ENCODE measurements around the gene ATP5MC2. TPM values are rescaled to one million over a fixed set of nuclear protein-coding genes. Genes with fewer than 3 reads are reported as not detected.
A peak's percentile ranks its signal among the peaks of the same experiment; 100 is the strongest.
"Not testable (repeated sequence)": the region's sequence is repeated elsewhere in the genome, so short reads cannot be mapped to it uniquely, and the experiment has no call there.

Gene ATP5MC2
- 100 to 1,000 TPM; 211 to 232 TPM for total RNA-seq
- 80.7 to 88.2 reads per million in 2 donors for total RNA-seq

DNA sequence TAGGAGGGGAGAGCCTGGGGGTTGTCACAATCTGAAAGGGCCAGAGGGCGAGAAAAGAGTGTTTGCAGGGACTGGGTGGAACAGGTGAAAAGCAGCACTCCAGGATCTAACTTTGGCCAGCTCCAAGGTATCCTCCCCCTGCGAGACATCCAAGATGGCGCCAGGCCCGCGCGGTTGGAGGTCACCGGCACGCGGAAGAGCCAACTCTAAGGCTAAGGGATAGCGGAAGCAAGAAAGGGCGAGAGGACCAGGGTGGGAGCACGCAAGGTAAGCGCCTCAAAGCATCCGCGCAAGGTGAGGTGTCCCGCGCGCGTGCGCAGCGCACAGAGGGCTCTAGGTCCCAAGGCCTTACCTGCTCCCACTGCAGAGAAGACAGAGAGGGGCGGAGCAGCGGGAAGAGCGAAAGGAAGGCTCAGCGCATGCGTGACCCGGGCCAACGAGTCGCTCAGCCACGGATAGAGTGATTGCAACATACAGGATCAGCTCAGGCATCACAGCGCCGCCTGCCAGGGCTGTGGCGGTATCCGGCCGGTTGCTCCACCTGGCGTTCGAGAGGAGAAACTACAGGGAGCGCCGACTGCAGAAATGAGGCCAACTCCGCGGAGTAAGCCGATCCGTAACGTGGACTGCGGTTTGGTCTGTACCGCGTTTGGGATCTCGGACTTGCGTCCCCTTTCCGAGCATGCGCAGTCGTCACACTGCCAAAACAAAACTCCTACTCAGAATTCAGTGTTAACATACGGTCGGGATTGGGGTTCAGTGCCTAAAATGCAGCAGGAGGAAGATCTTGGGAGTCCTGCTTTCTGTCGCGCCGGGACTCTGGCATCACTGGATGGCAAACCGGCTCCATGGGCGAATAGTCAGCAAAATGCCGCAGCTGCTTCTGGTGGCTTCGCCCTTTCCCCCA lies at the start of gene ATP5MC2:
TSS of gene ATP5MC2 (minus strand) at position 383 of the 907 bp plus-strand sequence. CDS start 3,469 bp downstream, outside the sequence.
- H3K9me3 ChIP-seq (ENCODE audit: control insufficient read depth, low read length, poor library complexity, severe bottlenecking) = no peaks in the 10 kb centered on the region
- DNase-seq (peak; percentile 94 to 97 (median 95)), ATAC-seq (peak; percentile 92)
- H3K4me3 Mint-ChIP-seq = peak within 1 kb of the TSS; percentile 94
- H3K36me3 Mint-ChIP-seq (ENCODE audit: low read depth) = peaks cover 6% of the 10 kb centered on the region
- H3K27me3 Mint-ChIP-seq = peaks cover 25% of the 10 kb centered on the region
- peak within 1 kb of the TSS; percentile 94 for H3K27ac Mint-ChIP-seq
- peaks cover 21% of the 10 kb centered on the region for H3K4me1 Mint-ChIP-seq

DNA sequence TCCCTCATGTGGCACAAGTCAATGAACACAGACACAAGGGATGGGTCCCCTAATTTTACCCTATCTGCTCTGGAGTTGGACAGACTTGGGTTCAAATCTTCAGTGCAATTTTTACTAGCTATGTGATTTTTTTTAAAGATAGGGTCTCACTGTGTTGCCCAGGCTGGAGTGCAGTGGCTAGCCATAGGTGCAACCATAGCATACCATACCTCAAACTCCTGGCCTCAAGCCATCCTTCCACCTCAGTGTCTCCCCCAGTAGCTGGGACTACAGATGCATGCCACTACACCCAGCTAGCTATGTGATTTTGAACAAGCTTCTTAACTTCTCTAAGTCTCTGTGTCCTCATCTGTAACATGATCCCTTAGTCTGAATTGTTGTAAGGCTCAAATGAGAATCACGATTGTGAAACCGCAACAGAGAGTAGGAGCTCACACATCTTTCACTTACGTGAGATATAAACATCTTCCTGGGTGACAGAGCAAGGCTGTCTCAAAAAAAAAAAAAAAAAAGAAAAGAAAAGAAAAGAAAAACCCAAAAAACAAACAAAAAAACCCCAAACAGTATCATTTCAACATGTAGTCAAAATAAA lies 46.7 kb upstream of the ATP5MC2 start:
- H3K4me3 Mint-ChIP-seq = no peak overlapping the region
- peaks cover 16% of the 10 kb centered on the region for H3K4me1 Mint-ChIP-seq
- peak overlapping the region; percentile 69 for H3K27ac Mint-ChIP-seq
- H3K27me3 Mint-ChIP-seq = no peaks in the 10 kb centered on the region
- H3K36me3 Mint-ChIP-seq (ENCODE audit: low read depth) = peaks cover 14% of the 10 kb centered on the region
- ATAC-seq (no peak), DNase-seq (no peak)
- H3K9me3 ChIP-seq (ENCODE audit: control insufficient read depth, low read length, poor library complexity, severe bottlenecking) = no peaks in the 10 kb centered on the region

DNA sequence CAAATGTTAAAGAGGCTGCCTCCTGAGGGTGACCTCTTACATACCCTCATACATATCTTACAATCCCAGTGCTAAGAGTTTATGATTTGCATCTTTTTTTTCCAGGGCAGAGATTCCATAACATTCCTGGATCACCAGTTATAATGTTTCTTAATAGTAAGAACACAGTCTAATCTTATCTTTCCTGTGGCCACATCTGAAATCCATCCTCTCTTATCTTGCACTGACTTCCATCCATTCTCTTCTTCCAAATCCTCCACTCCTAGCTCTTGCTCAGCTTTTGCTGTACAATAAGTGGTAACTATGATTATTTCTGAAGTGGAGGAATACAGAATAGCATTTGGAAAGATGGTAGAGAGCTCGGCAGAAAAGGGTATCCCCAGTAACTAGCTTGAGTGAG lies 45.1 kb upstream of the ATP5MC2 start:
- no peak overlapping the region for H3K4me3 Mint-ChIP-seq
- ATAC-seq = no peak
- DNase-seq = no peak
- no peaks in the 10 kb centered on the region for H3K9me3 ChIP-seq (ENCODE audit: control insufficient read depth, low read length, poor library complexity, severe bottlenecking)
- no peaks in the 10 kb centered on the region for H3K27me3 Mint-ChIP-seq
- peaks cover 25% of the 10 kb centered on the region for H3K36me3 Mint-ChIP-seq (ENCODE audit: low read depth)
- peaks cover 2% of the 10 kb centered on the region for H3K4me1 Mint-ChIP-seq
- peak overlapping the region; percentile 45 for H3K27ac Mint-ChIP-seq

DNA sequence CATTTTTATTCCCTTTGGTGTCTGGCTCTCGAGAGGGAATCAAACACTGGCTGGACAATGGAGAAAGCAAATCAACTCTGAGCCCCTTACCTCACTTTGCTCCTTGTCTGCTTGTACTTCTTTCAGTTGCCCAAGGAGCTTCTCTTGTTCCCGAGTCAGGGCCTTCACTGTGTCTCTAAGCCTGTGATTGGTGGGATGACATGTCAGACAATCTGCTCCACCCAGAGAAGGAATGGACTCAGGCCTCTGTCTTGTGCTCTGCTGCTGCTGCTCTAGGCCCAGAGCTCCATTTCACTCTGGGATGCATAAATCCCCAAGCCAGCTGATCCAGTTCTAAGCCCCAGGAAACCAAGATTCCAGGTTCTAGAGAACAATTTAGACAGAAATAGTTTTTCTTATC lies 43.8 kb upstream of the ATP5MC2 start:
- Mint-ChIP-seq H3K27me3 (no peaks in the 10 kb centered on the region), H3K4me3 (no peak overlapping the region), H3K27ac (no peak overlapping the region), H3K4me1 (peaks cover 2% of the 10 kb centered on the region), H3K36me3 (ENCODE audit: low read depth) (peaks cover 27% of the 10 kb centered on the region)
- no peaks in the 10 kb centered on the region for H3K9me3 ChIP-seq (ENCODE audit: control insufficient read depth, low read length, poor library complexity, severe bottlenecking)
- ATAC-seq (no peak), DNase-seq (no peak)

DNA sequence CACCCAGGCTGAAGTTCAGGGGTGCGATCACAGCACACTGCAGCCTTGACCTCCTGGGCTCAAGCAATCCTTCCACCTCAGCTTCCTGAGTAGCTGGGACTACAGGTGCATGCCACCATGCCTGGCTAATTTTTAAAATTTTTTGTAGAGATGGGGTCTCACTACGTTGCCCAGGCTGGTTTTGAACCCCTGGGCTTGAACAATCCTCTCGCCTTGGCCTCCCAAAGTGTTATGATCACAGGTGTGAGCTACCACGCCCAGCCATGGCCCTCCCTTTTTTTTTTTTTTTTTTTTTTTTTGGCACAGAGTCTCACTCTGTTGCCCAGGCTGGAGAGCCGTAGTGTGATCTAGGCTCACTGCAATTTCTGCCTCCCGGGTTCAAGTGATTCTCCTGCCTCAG lies 42.7 kb upstream of the ATP5MC2 start:
- H3K4me1 Mint-ChIP-seq; H3K27ac Mint-ChIP-seq; DNase-seq; H3K9me3 ChIP-seq (ENCODE audit: control insufficient read depth, low read length, poor library complexity, severe bottlenecking); ATAC-seq; H3K27me3 Mint-ChIP-seq; H3K4me3 Mint-ChIP-seq: not testable (repeated sequence)
- H3K36me3 Mint-ChIP-seq (ENCODE audit: low read depth) = peaks cover 20% of the 10 kb centered on the region

DNA sequence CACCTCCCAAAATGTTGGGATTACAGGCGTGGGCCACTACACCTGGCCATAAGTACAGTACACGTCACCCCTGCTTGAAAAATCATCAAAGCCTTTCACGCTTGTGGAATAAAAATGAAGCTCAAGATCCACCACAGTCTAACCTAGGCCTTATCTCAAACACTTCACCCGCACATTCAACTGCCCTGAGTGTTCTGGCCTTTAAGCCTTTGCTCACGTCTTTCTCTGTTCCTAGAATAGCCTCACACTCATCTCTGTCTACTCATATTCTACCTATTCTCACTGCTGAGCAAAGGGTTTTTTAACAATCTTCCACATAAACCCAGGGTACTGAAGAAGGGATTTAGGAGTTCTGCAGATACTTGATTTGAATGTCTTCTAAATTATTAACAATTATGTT lies 41.4 kb upstream of the ATP5MC2 start:
- no peak for DNase-seq
- H3K36me3 Mint-ChIP-seq (ENCODE audit: low read depth) = peaks cover 24% of the 10 kb centered on the region
- no peaks in the 10 kb centered on the region for H3K9me3 ChIP-seq (ENCODE audit: control insufficient read depth, low read length, poor library complexity, severe bottlenecking)
- H3K27me3 Mint-ChIP-seq = no peaks in the 10 kb centered on the region
- H3K27ac Mint-ChIP-seq = no peak overlapping the region
- ATAC-seq = no peak
- H3K4me3 Mint-ChIP-seq = no peak overlapping the region
- H3K4me1 Mint-ChIP-seq = peaks cover under 1% of the 10 kb centered on the region

DNA sequence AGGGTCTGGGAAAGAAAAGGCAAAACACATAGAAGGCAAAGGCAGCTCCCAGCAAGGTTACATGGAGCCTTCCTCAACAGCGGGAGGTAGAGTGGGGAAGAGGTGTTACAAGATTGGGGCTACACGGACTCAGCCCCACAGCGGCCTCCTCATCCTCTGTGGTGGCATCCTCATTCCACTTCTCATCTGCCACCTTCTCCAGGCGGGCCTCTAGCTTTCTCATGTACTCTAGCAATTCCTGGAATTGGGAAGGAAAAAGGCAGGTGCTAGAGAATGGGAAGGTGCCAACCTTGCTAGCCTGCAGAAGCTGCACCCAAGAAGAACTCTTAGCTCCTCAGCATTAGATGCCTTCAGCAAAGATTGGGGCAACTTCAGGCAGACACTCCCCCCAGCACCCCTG lies 38.1 kb upstream of the ATP5MC2 start:
- H3K27me3 Mint-ChIP-seq = peaks cover 3% of the 10 kb centered on the region
- H3K27ac Mint-ChIP-seq = peak overlapping the region; percentile 78
- peaks cover 20% of the 10 kb centered on the region for H3K36me3 Mint-ChIP-seq (ENCODE audit: low read depth)
- DNase-seq (no peak), ATAC-seq (no peak)
- no peak overlapping the region for H3K4me3 Mint-ChIP-seq
- peaks cover 4% of the 10 kb centered on the region for H3K4me1 Mint-ChIP-seq
- no peaks in the 10 kb centered on the region for H3K9me3 ChIP-seq (ENCODE audit: control insufficient read depth, low read length, poor library complexity, severe bottlenecking)

DNA sequence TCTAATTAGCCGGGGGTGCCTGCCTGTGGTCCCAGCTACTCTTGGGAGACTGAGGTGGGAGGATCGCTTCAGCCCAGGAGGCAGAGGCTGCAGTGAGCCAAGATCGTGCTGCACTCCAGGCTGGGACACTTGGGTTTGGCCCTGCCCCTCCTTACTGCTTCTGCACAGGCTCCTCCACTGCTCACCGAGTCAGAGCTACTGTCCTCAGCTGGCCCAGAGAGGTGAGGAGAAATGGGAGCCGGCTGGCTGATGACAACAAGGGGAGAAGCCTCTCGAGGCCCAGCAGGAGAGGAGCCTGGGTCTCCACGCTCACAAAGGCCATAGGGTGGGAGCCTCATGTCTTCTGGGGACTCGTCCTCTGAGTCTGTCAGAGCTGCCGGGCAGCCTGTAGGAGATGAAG lies 37.6 kb upstream of the ATP5MC2 start:
- peaks cover 7% of the 10 kb centered on the region for H3K27me3 Mint-ChIP-seq

DNA sequence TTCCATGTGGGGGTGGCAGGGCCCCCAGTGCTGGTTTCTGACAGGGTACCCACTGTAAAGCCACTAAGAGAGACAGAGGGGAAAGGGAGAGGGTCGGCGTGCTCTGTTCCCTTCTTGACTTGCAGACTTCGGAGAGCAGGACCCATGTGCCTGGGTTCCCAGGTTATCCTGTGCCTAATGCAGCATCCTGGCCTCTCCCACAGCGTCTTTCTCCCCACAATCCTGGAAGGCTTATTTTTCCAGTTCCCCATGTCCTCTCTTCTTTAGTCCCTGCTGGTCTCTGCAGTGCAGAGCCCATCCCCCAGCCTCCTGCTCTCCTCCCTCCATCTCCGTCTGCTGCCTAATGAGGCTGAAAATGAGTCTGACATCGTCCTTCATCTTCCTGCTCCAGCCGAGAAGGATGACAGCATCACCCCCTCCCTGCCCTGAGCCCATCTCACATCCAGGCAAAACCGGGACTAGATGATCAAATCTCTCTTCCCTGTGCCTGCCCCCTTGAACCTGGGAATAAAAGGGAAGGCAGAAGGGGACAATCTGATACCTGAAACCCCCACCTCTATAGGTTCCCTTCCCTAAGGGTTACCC lies 36.3 kb upstream of the ATP5MC2 start:
- ATAC-seq (no peak), DNase-seq (no peak)
- peaks cover 14% of the 10 kb centered on the region for H3K27me3 Mint-ChIP-seq
- peaks cover 19% of the 10 kb centered on the region for H3K36me3 Mint-ChIP-seq (ENCODE audit: low read depth)
- H3K4me1 Mint-ChIP-seq = peaks cover 4% of the 10 kb centered on the region
- H3K27ac Mint-ChIP-seq = no peak overlapping the region
- H3K9me3 ChIP-seq (ENCODE audit: control insufficient read depth, low read length, poor library complexity, severe bottlenecking) = no peaks in the 10 kb centered on the region
- H3K4me3 Mint-ChIP-seq = no peak overlapping the region

More for the DNA sequence above, 37.6 kb upstream of the ATP5MC2 start:
- Mint-ChIP-seq H3K36me3 (ENCODE audit: low read depth) (peaks cover 20% of the 10 kb centered on the region), H3K4me3 (no peak overlapping the region), H3K4me1 (peaks cover 4% of the 10 kb centered on the region), H3K27ac (peak overlapping the region; percentile 78)
- ATAC-seq (no peak), DNase-seq (no peak)
- H3K9me3 ChIP-seq (ENCODE audit: control insufficient read depth, low read length, poor library complexity, severe bottlenecking) = no peaks in the 10 kb centered on the region

DNA sequence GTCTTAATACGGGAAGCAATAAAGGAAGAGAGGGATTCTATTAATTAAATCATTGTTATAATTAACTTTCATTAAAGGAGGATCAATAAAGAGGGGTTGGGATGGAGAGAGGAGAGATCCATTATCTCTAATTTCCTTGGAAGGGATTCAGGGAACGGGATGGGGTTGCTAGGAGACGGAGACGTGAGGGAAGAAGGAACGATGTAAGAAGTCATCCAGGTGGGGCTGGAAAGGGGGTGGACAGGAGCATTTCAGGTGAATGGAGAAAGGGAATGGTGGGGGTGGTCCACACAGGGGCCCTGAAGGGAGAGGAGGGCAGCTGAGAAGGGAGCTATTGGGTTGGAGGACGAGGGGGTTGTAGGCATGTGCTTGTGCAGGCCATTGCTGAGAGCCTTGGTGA lies 34.2 kb upstream of the ATP5MC2 start:
- no peak overlapping the region for H3K4me3 Mint-ChIP-seq
- peaks cover 4% of the 10 kb centered on the region for H3K4me1 Mint-ChIP-seq
- H3K36me3 Mint-ChIP-seq (ENCODE audit: low read depth) = peaks cover 13% of the 10 kb centered on the region
- no peak for DNase-seq
- no peak overlapping the region for H3K27ac Mint-ChIP-seq
- no peaks in the 10 kb centered on the region for H3K9me3 ChIP-seq (ENCODE audit: control insufficient read depth, low read length, poor library complexity, severe bottlenecking)
- H3K27me3 Mint-ChIP-seq = peaks cover 31% of the 10 kb centered on the region
- ATAC-seq = no peak

DNA sequence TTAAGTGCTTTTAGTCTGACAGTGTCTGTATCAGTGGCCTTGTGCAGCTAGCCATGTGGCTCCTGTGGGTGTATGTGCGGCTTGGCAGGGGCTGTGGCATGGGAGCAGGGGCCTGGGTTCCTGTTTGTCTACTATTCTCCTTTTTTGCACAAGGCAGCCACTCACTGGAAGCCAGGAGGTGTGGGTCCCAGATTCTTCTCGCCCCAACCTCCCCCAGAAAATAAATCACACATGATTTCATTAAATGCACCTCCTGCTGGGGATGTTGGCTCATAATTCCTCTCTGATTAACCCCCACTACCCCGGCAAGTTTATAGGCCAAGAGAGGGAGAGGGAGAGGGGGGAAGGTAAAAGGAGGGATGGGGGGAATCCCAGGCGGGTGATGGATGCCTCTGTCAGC lies 33.8 kb upstream of the ATP5MC2 start:
- DNase-seq (no peak), ATAC-seq (no peak)
- Mint-ChIP-seq H3K4me1 (peaks cover 4% of the 10 kb centered on the region), H3K27me3 (peaks cover 34% of the 10 kb centered on the region), H3K36me3 (ENCODE audit: low read depth) (peaks cover 11% of the 10 kb centered on the region), H3K4me3 (no peak overlapping the region), H3K27ac (no peak overlapping the region)
- no peaks in the 10 kb centered on the region for H3K9me3 ChIP-seq (ENCODE audit: control insufficient read depth, low read length, poor library complexity, severe bottlenecking)

DNA sequence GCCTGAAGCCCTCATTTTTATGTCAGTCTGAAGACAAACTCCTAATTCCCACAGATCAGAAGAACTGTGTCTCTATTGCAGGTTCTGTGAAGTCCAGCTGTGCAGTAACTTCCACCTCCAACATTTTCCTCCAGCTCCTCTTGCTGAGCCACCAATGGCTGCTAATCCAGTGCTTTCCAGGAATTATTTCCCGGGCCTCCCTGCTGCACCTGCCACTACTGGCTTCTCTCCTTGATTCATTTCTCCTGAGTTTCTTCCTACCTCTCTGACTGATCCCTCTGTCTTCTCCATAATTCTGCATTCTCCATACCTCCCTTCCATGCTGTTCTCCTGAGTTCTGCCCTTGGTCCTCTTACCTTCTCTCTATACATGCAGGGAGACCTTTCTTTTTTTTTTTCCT lies 30.2 kb upstream of the ATP5MC2 start:
- no peak overlapping the region for H3K27ac Mint-ChIP-seq
- ATAC-seq (no peak), DNase-seq (no peak)
- H3K4me1 Mint-ChIP-seq = peaks cover 10% of the 10 kb centered on the region
- peaks cover 10% of the 10 kb centered on the region for H3K36me3 Mint-ChIP-seq (ENCODE audit: low read depth)
- no peak overlapping the region for H3K4me3 Mint-ChIP-seq
- H3K9me3 ChIP-seq (ENCODE audit: control insufficient read depth, low read length, poor library complexity, severe bottlenecking) = no peaks in the 10 kb centered on the region
- H3K27me3 Mint-ChIP-seq = peaks cover 69% of the 10 kb centered on the region

DNA sequence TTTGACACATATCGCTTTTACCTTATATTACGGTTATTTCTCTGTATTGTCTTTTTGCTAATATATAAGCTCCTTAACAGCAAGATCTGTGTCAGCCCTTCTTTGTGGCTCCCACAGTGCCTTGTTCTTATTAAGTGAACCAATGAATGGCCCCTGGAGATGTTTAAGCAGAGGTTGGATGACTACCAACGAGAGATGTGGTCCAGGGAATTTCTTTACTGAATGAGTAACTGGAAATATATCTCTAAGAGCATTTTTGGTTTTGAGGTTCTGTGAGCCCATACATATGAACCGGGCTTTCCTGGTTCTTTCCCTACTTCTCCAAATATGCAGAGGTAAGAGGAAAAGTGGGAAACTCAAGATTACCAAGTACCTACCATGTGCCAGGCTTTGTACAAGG lies 27.9 kb upstream of the ATP5MC2 start:
- H3K36me3 Mint-ChIP-seq (ENCODE audit: low read depth) = peaks cover 10% of the 10 kb centered on the region
- H3K4me3 Mint-ChIP-seq = no peak overlapping the region
- DNase-seq = no peak

More for the DNA sequence above, 27.9 kb upstream of the ATP5MC2 start:
- H3K4me1 Mint-ChIP-seq = peaks cover 8% of the 10 kb centered on the region
- no peak for ATAC-seq
- H3K27ac Mint-ChIP-seq = no peak overlapping the region
- no peaks in the 10 kb centered on the region for H3K9me3 ChIP-seq (ENCODE audit: control insufficient read depth, low read length, poor library complexity, severe bottlenecking)
- H3K27me3 Mint-ChIP-seq = peaks cover 87% of the 10 kb centered on the region

All from T-helper 17 cell (primary cell).